ENCODE measurements around the gene SH3BGR. TPM values are rescaled to one million over a fixed set of nuclear protein-coding genes. Genes with fewer than 3 reads are reported as not detected.

Gene SH3BGR
- total and polyA plus RNA-seq, 2 donors (not counting 1 experiment from before 2014, with no cell fraction given), result 1.8 to 6.8 TPM

DNA sequence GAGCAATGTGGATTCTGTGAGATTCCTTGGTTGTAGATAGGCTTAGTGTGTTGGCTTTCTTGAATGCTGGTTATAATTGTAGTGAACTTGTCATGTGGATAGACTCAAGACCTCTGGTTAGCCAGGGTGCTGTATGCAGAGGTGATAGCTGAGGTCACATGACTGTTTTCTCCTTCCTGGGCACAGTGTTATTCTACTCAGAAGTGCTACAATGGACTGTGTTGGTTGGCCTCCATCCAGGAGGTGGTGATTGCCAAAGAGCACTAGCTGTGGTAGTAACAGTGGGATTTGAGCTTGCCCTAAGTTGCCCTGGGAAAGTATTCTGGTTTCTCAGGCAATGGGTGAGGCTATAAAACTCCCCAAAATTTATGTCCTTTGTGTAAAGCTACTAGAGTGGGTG lies 71.6 kb downstream of the SH3BGR start:
- DNase-seq (ENCODE audit: low read depth in 2 of 2), result no peak
- Histone ChIP-seq H3K36me3 (ENCODE audit: control insufficient read depth, insufficient read depth, low read length) (no peaks in the 10 kb centered on the region), H3K27ac (ENCODE audit: insufficient read depth, low read length) (no peak overlapping the region), H3K9me3 (ENCODE audit: control insufficient read depth, insufficient read depth, low read depth, low read length) (no peaks in the 10 kb centered on the region), H3K27me3 (ENCODE audit: control insufficient read depth, insufficient read depth, low read length) (no peaks in the 10 kb centered on the region), H3K4me2 (ENCODE audit: extremely low read depth, insufficient read depth, low read length) (no peak overlapping the region), H3K9ac (ENCODE audit: insufficient read depth, low read length) (no peak overlapping the region), H3K79me2 (ENCODE audit: control insufficient read depth, insufficient read depth, low read length) (no peaks in the 10 kb centered on the region), H2AFZ (ENCODE audit: low read length) (no peak overlapping the region), H3K4me3 (replicated peaks in 1 of 4; ENCODE audit: control extremely low read depth in 1 of 4, insufficient read depth in 1 of 4, low read depth in 3 of 4, low read length in 4 of 4) (no peak overlapping the region), H3K4me1 (ENCODE audit: control insufficient read depth, extremely low read depth, insufficient read depth, low read length) (no peaks in the 10 kb centered on the region), H4K20me1 (ENCODE audit: control insufficient read depth, extremely low read depth, insufficient read depth, low read length) (no peaks in the 10 kb centered on the region)
- TF ChIP-seq EZH2 (IDR thresholded peaks at IDR 0.05; ENCODE audit: low read length, missing control alignments), result no peak
- TF ChIP-seq, protein P1, sequence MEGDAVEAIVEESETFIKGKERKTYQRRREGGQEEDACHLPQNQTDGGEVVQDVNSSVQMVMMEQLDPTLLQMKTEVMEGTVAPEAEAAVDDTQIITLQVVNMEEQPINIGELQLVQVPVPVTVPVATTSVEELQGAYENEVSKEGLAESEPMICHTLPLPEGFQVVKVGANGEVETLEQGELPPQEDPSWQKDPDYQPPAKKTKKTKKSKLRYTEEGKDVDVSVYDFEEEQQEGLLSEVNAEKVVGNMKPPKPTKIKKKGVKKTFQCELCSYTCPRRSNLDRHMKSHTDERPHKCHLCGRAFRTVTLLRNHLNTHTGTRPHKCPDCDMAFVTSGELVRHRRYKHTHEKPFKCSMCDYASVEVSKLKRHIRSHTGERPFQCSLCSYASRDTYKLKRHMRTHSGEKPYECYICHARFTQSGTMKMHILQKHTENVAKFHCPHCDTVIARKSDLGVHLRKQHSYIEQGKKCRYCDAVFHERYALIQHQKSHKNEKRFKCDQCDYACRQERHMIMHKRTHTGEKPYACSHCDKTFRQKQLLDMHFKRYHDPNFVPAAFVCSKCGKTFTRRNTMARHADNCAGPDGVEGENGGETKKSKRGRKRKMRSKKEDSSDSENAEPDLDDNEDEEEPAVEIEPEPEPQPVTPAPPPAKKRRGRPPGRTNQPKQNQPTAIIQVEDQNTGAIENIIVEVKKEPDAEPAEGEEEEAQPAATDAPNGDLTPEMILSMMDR (conservative IDR thresholded peaks at IDR 0.05 in 1 of 2, IDR thresholded peaks at IDR 0.05 in 1 of 2; ENCODE audit: low read depth in 1 of 2, low read length in 2 of 2), result no peak

DNA sequence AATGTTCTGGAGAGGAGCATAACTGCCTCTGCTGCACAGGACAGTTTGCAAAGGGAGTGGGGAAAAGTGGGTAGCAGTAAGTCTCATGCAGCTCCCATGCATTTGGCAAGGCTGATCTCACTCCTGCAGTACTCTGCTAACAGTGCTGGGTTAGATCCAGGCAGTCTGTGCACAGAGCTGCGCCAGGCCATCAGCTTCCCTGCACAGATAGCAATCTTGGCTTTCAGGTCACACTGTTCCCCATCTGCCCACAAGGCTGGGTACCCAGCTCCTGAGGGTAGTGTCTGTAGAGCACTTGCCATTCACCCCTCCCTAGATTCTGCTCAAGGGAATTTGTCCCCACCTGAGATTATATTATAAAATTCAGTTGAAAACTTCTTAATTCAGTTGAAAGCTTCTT lies 72.1 kb downstream of the SH3BGR start:
- no peaks in the 10 kb centered on the region for H3K27me3 ChIP-seq (ENCODE audit: control insufficient read depth, insufficient read depth, low read length)
- H3K27ac ChIP-seq (ENCODE audit: insufficient read depth, low read length), result no peak overlapping the region
- no peak for TF ChIP-seq EZH2 (IDR thresholded peaks at IDR 0.05; ENCODE audit: low read length, missing control alignments)
- TF ChIP-seq, protein P1 (conservative IDR thresholded peaks at IDR 0.05 in 1 of 2, IDR thresholded peaks at IDR 0.05 in 1 of 2; ENCODE audit: low read depth in 1 of 2, low read length in 2 of 2), result no peak
- DNase-seq (ENCODE audit: low read depth in 2 of 2), result no peak
- H3K4me1 ChIP-seq (ENCODE audit: control insufficient read depth, extremely low read depth, insufficient read depth, low read length), result no peaks in the 10 kb centered on the region
- H3K9me3 ChIP-seq (ENCODE audit: control insufficient read depth, insufficient read depth, low read depth, low read length), result no peaks in the 10 kb centered on the region
- no peak overlapping the region for H3K9ac ChIP-seq (ENCODE audit: insufficient read depth, low read length)
- no peaks in the 10 kb centered on the region for H3K36me3 ChIP-seq (ENCODE audit: control insufficient read depth, insufficient read depth, low read length)
- no peaks in the 10 kb centered on the region for H3K79me2 ChIP-seq (ENCODE audit: control insufficient read depth, insufficient read depth, low read length)
- H3K4me3 ChIP-seq (replicated peaks in 1 of 4; ENCODE audit: control extremely low read depth in 1 of 4, insufficient read depth in 1 of 4, low read depth in 3 of 4, low read length in 4 of 4), result no peak overlapping the region
- no peak overlapping the region for H3K4me2 ChIP-seq (ENCODE audit: extremely low read depth, insufficient read depth, low read length)
- no peaks in the 10 kb centered on the region for H4K20me1 ChIP-seq (ENCODE audit: control insufficient read depth, extremely low read depth, insufficient read depth, low read length)
- H2AFZ ChIP-seq (ENCODE audit: low read length), result no peak overlapping the region

DNA sequence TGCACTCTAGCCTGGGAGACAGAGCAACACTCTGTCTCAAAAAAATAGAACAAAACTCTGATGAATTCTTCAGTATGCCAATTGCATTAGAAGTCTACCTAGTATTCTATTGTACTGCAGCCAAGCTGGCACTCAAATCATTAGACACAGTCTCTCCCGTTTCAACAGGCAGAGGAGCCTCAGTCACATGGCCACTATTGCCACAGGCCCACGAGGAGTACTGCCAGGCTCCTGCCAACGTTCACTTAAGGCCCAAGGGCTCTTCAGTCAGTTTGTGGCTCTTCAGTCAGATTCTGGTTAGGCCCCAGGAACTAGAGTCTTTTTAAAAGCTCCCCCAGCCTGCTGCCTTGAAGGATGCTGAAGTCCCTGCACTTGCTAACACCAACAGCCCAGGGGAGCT lies 73.4 kb downstream of the SH3BGR start:
- DNase-seq (ENCODE audit: low read depth in 2 of 2), result no peak
- H3K79me2 ChIP-seq (ENCODE audit: control insufficient read depth, insufficient read depth, low read length), result no peaks in the 10 kb centered on the region
- H3K27me3 ChIP-seq (ENCODE audit: control insufficient read depth, insufficient read depth, low read length), result no peaks in the 10 kb centered on the region
- TF ChIP-seq, protein P1 (conservative IDR thresholded peaks at IDR 0.05 in 1 of 2, IDR thresholded peaks at IDR 0.05 in 1 of 2; ENCODE audit: low read depth in 1 of 2, low read length in 2 of 2), result no peak
- no peak for TF ChIP-seq EZH2 (IDR thresholded peaks at IDR 0.05; ENCODE audit: low read length, missing control alignments)
- H3K9me3 ChIP-seq (ENCODE audit: control insufficient read depth, insufficient read depth, low read depth, low read length), result no peaks in the 10 kb centered on the region
- H3K4me1 ChIP-seq (ENCODE audit: control insufficient read depth, extremely low read depth, insufficient read depth, low read length), result no peaks in the 10 kb centered on the region
- H2AFZ ChIP-seq (ENCODE audit: low read length), result no peak overlapping the region
- H3K4me3 ChIP-seq (replicated peaks in 1 of 4; ENCODE audit: control extremely low read depth in 1 of 4, insufficient read depth in 1 of 4, low read depth in 3 of 4, low read length in 4 of 4), result no peak overlapping the region
- H3K27ac ChIP-seq (ENCODE audit: insufficient read depth, low read length), result no peak overlapping the region
- H4K20me1 ChIP-seq (ENCODE audit: control insufficient read depth, extremely low read depth, insufficient read depth, low read length), result no peaks in the 10 kb centered on the region
- H3K9ac ChIP-seq (ENCODE audit: insufficient read depth, low read length), result no peak overlapping the region
- no peak overlapping the region for H3K4me2 ChIP-seq (ENCODE audit: extremely low read depth, insufficient read depth, low read length)
- no peaks in the 10 kb centered on the region for H3K36me3 ChIP-seq (ENCODE audit: control insufficient read depth, insufficient read depth, low read length)

Measured in fibroblast of lung (primary cell).